HEK293 (cell line): ENCODE measurements around the gene TRIM44.

Experiments
- CTCF ChIA-PET: fragments of 350-600 bp; formaldehyde crosslinking; extraction: SDS; loops from one replicate; lab custom pipeline; 2021; ENCODE audit warnings: antibody characterized with exemption; lab: Yijun Ruan, JAX
- POLR2A ChIA-PET: fragments of 300-600 bp; formaldehyde crosslinking; extraction: SDS; loops from one replicate; lab custom pipeline; 2020; ENCODE audit warnings: antibody characterized with exemption, inconsistent platforms; lab: Yijun Ruan, JAX
- H3K27ac ChIP-seq: fragments of 200-500 bp; sonication (Bioruptor generic); 2 replicates; pipeline ENCODE4 v1.5.1; 2014; ENCODE audit warnings: low read depth, low read length, control low read depth, inconsistent platforms; ENCODE audit errors: extremely low read depth
- H3K36me3 ChIP-seq, 2 experiments: fragments of 200-500 bp in 1 of 2; sonication (Bioruptor generic) in 1 of 2; 1 replicate in 1 of 2; 2 replicates in 1 of 2; pipeline ENCODE4 v1.5.1; 2014 to 2017; ENCODE audit warnings: inconsistent platforms in 2 of 2, low read length in 2 of 2; ENCODE audit not compliant: control insufficient read depth in 2 of 2, insufficient read depth in 1 of 2
- H3K4me1 ChIP-seq: fragments of 200-500 bp; sonication (Bioruptor generic); 2 replicates; pipeline ENCODE4 v1.5.1; 2014; ENCODE audit warnings: mild to moderate bottlenecking, low read length, inconsistent platforms; ENCODE audit not compliant: control insufficient read depth, insufficient read depth
- H3K4me3 ChIP-seq: 2 replicates; pipeline ENCODE4 v1.5.1; 2011; ENCODE audit warnings: low read depth, mild to moderate bottlenecking, control low read depth, low read length, moderate library complexity
- H3K9me3 ChIP-seq: fragments of 200-500 bp; sonication (Bioruptor generic); 2 replicates; pipeline ENCODE4 v1.5.1; 2014; ENCODE audit warnings: low read depth, low read length, inconsistent platforms; ENCODE audit not compliant: control insufficient read depth, insufficient read depth
- HOXD13 ChIP-seq: sonication (generic); formaldehyde crosslinking; IDR thresholded peaks from 2 replicates; pipeline ENCODE4 v1.8.0; 2022; ENCODE audit warnings: missing genetic modification reagents, borderline replicate concordance
- KLF1 ChIP-seq: fragments of 450-650 bp; formaldehyde crosslinking; IDR thresholded peaks from 2 replicates; pipeline ENCODE4 v1.5.1; 2016; ENCODE audit warnings: missing biosample characterization, missing genetic modification characterization
- PBX3 ChIP-seq: sonication (generic); formaldehyde crosslinking; IDR thresholded peaks from 2 replicates; pipeline ENCODE4 v1.8.1; 2022; ENCODE audit warnings: mild to moderate bottlenecking, moderate library complexity, missing genetic modification reagents
- PRDM6 ChIP-seq: fragments of 450-650 bp; formaldehyde crosslinking; IDR thresholded peaks from 2 replicates; pipeline ENCODE4 v1.5.1; 2017; ENCODE audit warnings: missing biosample characterization, missing genetic modification characterization
- SETDB1 ChIP-seq: IDR thresholded peaks from one replicate; pipeline ENCODE4 v1.6.1; 2017; ENCODE audit warnings: mild to moderate bottlenecking, low read length, moderate library complexity, mixed read lengths; ENCODE audit not compliant: insufficient read length
- SP2 ChIP-seq: fragments of 450-650 bp; formaldehyde crosslinking; IDR thresholded peaks from 2 replicates; pipeline ENCODE4 v1.5.1; 2016; ENCODE audit warnings: missing biosample characterization, missing genetic modification characterization
- TCF7L2 ChIP-seq: IDR thresholded peaks from 2 replicates; pipeline ENCODE4 v1.6.1; 2011; ENCODE audit warnings: low read depth, mild to moderate bottlenecking, inconsistent platforms, low read length, moderate library complexity, borderline replicate concordance
- ZBTB17 ChIP-seq: fragments of 450-650 bp; formaldehyde crosslinking; IDR thresholded peaks from 2 replicates; pipeline ENCODE4 v1.5.1; 2016; ENCODE audit warnings: missing biosample characterization, missing genetic modification characterization
- ZBTB6 ChIP-seq: fragments of 450-650 bp; formaldehyde crosslinking; IDR thresholded peaks from 2 replicates; pipeline ENCODE4 v1.5.1; 2017; ENCODE audit warnings: missing biosample characterization, missing genetic modification characterization
- ZBTB8A ChIP-seq: fragments of 450-650 bp; formaldehyde crosslinking; IDR thresholded peaks from 2 replicates; pipeline ENCODE4 v1.5.1; 2016; ENCODE audit warnings: missing biosample characterization, missing genetic modification characterization
- ZEB2 ChIP-seq: fragments of 450-650 bp; formaldehyde crosslinking; IDR thresholded peaks from 2 replicates; pipeline ENCODE4 v1.5.1; 2016; ENCODE audit warnings: missing biosample characterization, missing genetic modification characterization
- ZNF114 ChIP-seq: fragments of 450-650 bp; formaldehyde crosslinking; IDR thresholded peaks from 2 replicates; pipeline ENCODE4 v1.5.0; 2017; ENCODE audit warnings: missing biosample characterization, missing genetic modification characterization
- ZNF140 ChIP-seq: fragments of 450-650 bp; formaldehyde crosslinking; IDR thresholded peaks from 2 replicates; pipeline ENCODE4 v1.5.1; 2016; ENCODE audit warnings: missing biosample characterization, missing genetic modification characterization
- ZNF157 ChIP-seq: fragments of 450-650 bp; formaldehyde crosslinking; IDR thresholded peaks from 2 replicates; pipeline ENCODE4 v1.5.1; 2016; ENCODE audit warnings: missing biosample characterization, missing genetic modification characterization
- ZNF184 ChIP-seq: fragments of 450-650 bp; IDR thresholded peaks from 2 replicates; pipeline ENCODE4 v1.5.1; 2018; ENCODE audit warnings: missing biosample characterization, mild to moderate bottlenecking, missing genetic modification characterization
- ZNF239 ChIP-seq: fragments of 450-650 bp; formaldehyde crosslinking; IDR thresholded peaks from 2 replicates; pipeline ENCODE4 v1.5.1; 2016; ENCODE audit warnings: missing biosample characterization, missing genetic modification characterization
- ZNF24 ChIP-seq: fragments of 450-650 bp; formaldehyde crosslinking; IDR thresholded peaks from 2 replicates; pipeline ENCODE4 v1.5.1; 2016; ENCODE audit warnings: missing biosample characterization, missing genetic modification characterization
- ZNF311 ChIP-seq: fragments of 450-650 bp; formaldehyde crosslinking; IDR thresholded peaks from 2 replicates; pipeline ENCODE4 v1.5.1; 2017; ENCODE audit warnings: missing biosample characterization, missing genetic modification characterization, borderline replicate concordance
- ZNF449 ChIP-seq: fragments of 450-650 bp; formaldehyde crosslinking; IDR thresholded peaks from 2 replicates; pipeline ENCODE4 v1.5.1; 2017; ENCODE audit warnings: missing biosample characterization, mild to moderate bottlenecking, missing genetic modification characterization, moderate library complexity
- ZNF529 ChIP-seq: fragments of 450-650 bp; formaldehyde crosslinking; IDR thresholded peaks from 2 replicates; pipeline ENCODE4 v1.5.1; 2017; ENCODE audit warnings: missing genetic modification characterization, missing biosample characterization; ENCODE audit not compliant: insufficient replicate concordance
- ZNF660 ChIP-seq: fragments of 450-650 bp; IDR thresholded peaks from 2 replicates; pipeline ENCODE4 v1.5.1; 2018; ENCODE audit warnings: missing biosample characterization, mild to moderate bottlenecking, missing genetic modification characterization
- ZNF692 ChIP-seq: fragments of 450-650 bp; formaldehyde crosslinking; IDR thresholded peaks from 2 replicates; pipeline ENCODE4 v1.5.1; 2016; ENCODE audit warnings: missing biosample characterization, missing genetic modification characterization

Gene TRIM44

GRCh38 chr11:35624316-35624715, 38.3 kb upstream of the TRIM44 start:
- POLR2A ChIA-PET: no interaction called here
- CTCF ChIA-PET: no interaction called here
- Histone ChIP-seq H3K36me3 (no peaks in the 10 kb centered on the region), H3K27ac (no peak overlapping the region), H3K4me3 (no peak overlapping the region), H3K4me1 (no peaks in the 10 kb centered on the region; the same call in 1 of the 2 replicates), H3K9me3 (no peaks in the 10 kb centered on the region)
- TF ChIP-seq ZNF24 (tag by site-specific recombination): no peak
- TF ChIP-seq ZBTB6 (tag by site-specific recombination): no peak
- no peak for TF ChIP-seq ZNF239
- TF ChIP-seq TCF7L2: no peak
- TF ChIP-seq ZNF157 (tag by site-specific recombination): no peak
- TF ChIP-seq SP2: no peak
- no peak for TF ChIP-seq PRDM6 (tag by site-specific recombination)
- TF ChIP-seq SETDB1: no peak
- TF ChIP-seq ZNF692: no peak
- TF ChIP-seq ZNF660 (tag by site-specific recombination): no peak
- no peak for TF ChIP-seq ZNF311 (tag by site-specific recombination)

- H3K9me3 ChIP-seq: no peaks in the 10 kb centered on the region
- no peak overlapping the region for H3K4me3 ChIP-seq
- TF ChIP-seq ZNF449 (tag by site-specific recombination) (no peak), ZNF114 (no peak), ZNF184 (tag by site-specific recombination) (no peak), ZNF140 (tag by site-specific recombination) (no peak), SP2 (no peak), ZBTB8A (tag by site-specific recombination) (no peak), HOXD13 (no peak), ZBTB17 (tag by site-specific recombination) (no peak), ZNF529 (tag by site-specific recombination) (no peak), PBX3 (CRISPR knock-in tag) (no peak), KLF1 (no peak), ZEB2 (tag by site-specific recombination) (no peak)
- TF ChIP-seq, all 188 proteins: peak for 0
- no peaks in the 10 kb centered on the region; the same call in 1 of the 2 replicates for H3K4me1 ChIP-seq
- H3K36me3 ChIP-seq: no peaks in the 10 kb centered on the region
- POLR2A ChIA-PET: no interaction called here
- H3K27ac ChIP-seq: no peak overlapping the region
- CTCF ChIA-PET: interaction anchor here (1.3 kb wide), 1 partner anchor 197 kb away, joined by 4 read pairs; no protein-coding TSS in a partner anchor
These were observed 37.8 kb upstream of the TRIM44 start for GRCh38 chr11:35624781-35625180.
